A549 (cell line): ENCODE measurements around the gene BABAM2. TPM values are rescaled to one million over a fixed set of nuclear protein-coding genes. Genes with fewer than 3 reads are reported as not detected.

Source experiments
- BHLHE40 ChIP-seq: IDR thresholded peaks from 2 replicates; pipeline ENCODE4 v1.6.1; 2012; ENCODE audit warnings: low read depth, low read length, inconsistent platforms
- CBX2 ChIP-seq: fragments of 200-600 bp; sonication (generic); IDR thresholded peaks from 2 replicates; pipeline ENCODE4 v1.6.1; 2016; ENCODE audit warnings: low read depth, mild to moderate bottlenecking, borderline replicate concordance
- CEBPB ChIP-seq, 2 experiments: fragments of >200 bp in 1 of 2; sonication (Bioruptor Twin) in 1 of 2; formaldehyde crosslinking in 1 of 2; IDR thresholded peaks; 2 replicates each; pipeline ENCODE4 v1.6.1; 2012 to 2016
- CHD2 ChIP-seq: fragments of 150-350 bp; IDR thresholded peaks from 2 replicates; pipeline ENCODE4 v1.6.1; 2014; ENCODE audit warnings: low read length; ENCODE audit not compliant: partially characterized antibody
- CHD4 ChIP-seq: fragments of 200-600 bp; sonication (generic); IDR thresholded peaks from 2 replicates; pipeline ENCODE4 v1.6.1; 2016; ENCODE audit warnings: antibody characterized with exemption, mild to moderate bottlenecking, borderline replicate concordance
- EHMT2 ChIP-seq: fragments of 200-600 bp; sonication (generic); IDR thresholded peaks from 2 replicates; pipeline ENCODE4 v1.6.1; 2016; ENCODE audit warnings: antibody characterized with exemption, low read depth, mild to moderate bottlenecking, moderate library complexity
- EP300 ChIP-seq, 2 experiments: fragments of >200 bp; sonication (Bioruptor Twin); formaldehyde crosslinking; IDR thresholded peaks; 2 replicates in 1 of 2; 3 replicates in 1 of 2; pipeline ENCODE4 v1.6.1; 2016 to 2017
- ESRRA ChIP-seq: fragments of 150-350 bp; IDR thresholded peaks from 2 replicates; pipeline ENCODE4 v1.6.1; 2014; ENCODE audit warnings: mild to moderate bottlenecking, low read length, borderline replicate concordance
- FOSB ChIP-seq: fragments of 250-450 bp; sonication (Bioruptor Pico); IDR thresholded peaks from 2 replicates; pipeline ENCODE4 v1.5.0; 2020; ENCODE audit warnings: mild to moderate bottlenecking, moderate library complexity
- HOXA7 ChIP-seq: fragments of 250-450 bp; sonication (Bioruptor Pico); IDR thresholded peaks from 2 replicates; pipeline ENCODE4 v1.5.0; 2020; ENCODE audit warnings: mild to moderate bottlenecking, moderate library complexity
- JUN ChIP-seq, 2 experiments: fragments of >200 bp; sonication (Bioruptor Twin); formaldehyde crosslinking; IDR thresholded peaks; 2 replicates in 1 of 2; 3 replicates in 1 of 2; pipeline ENCODE4 v1.6.1; 2016 to 2017
- MAFK ChIP-seq: fragments of 450-650 bp; IDR thresholded peaks from 2 replicates; pipeline ENCODE4 v1.6.1; 2014; ENCODE audit not compliant: partially characterized antibody
- MAZ ChIP-seq: fragments of 150-350 bp; IDR thresholded peaks from 2 replicates; pipeline ENCODE4 v1.6.1; 2014; ENCODE audit warnings: antibody characterized with exemption, low read depth, low read length, borderline replicate concordance
- MYC ChIP-seq: IDR thresholded peaks from 2 replicates; pipeline ENCODE4 v1.6.1; 2012; ENCODE audit warnings: mild to moderate bottlenecking, inconsistent platforms, low read length, improper control_type of control experiment, borderline replicate concordance
- NFE2L2 ChIP-seq: fragments of 150-350 bp; conservative IDR thresholded peaks from 2 replicates; pipeline ENCODE4 v1.6.1; 2014; ENCODE audit warnings: low read length
- PHF8 ChIP-seq: fragments of 200-600 bp; sonication (generic); IDR thresholded peaks from 2 replicates; pipeline ENCODE4 v1.6.1; 2016; ENCODE audit warnings: low read depth, mild to moderate bottlenecking, antibody characterized with exemption, moderate library complexity, borderline replicate concordance
- POLR2A ChIP-seq: IDR thresholded peaks from 2 replicates; pipeline ENCODE4 v1.6.1; 2012; ENCODE audit warnings: mild to moderate bottlenecking, low read length
- POLR2AphosphoS2 ChIP-seq: conservative IDR thresholded peaks from 2 replicates; pipeline ENCODE4 v1.6.1; 2012; ENCODE audit warnings: low read length, improper control_type of control experiment, inconsistent platforms
- RNF2 ChIP-seq: fragments of 200-600 bp; sonication (generic); IDR thresholded peaks from 2 replicates; pipeline ENCODE4 v1.6.1; 2016; ENCODE audit warnings: low read depth, mild to moderate bottlenecking, antibody characterized with exemption, moderate library complexity, borderline replicate concordance
- SREBF2 ChIP-seq: fragments of 450-650 bp; IDR thresholded peaks from 2 replicates; pipeline ENCODE4 v1.6.1; 2014; ENCODE audit warnings: mild to moderate bottlenecking, moderate library complexity
- TP53 ChIP-seq: fragments of 250-450 bp; sonication (Bioruptor Pico); IDR thresholded peaks from 2 replicates; pipeline ENCODE4 v1.5.0; 2021; ENCODE audit warnings: mild to moderate bottlenecking, moderate library complexity
- ZC3H11A ChIP-seq: fragments of 450-650 bp; IDR thresholded peaks from 2 replicates; pipeline ENCODE4 v1.6.1; 2014; ENCODE audit warnings: antibody characterized with exemption, mild to moderate bottlenecking
- ZSCAN20 ChIP-seq: fragments of 250-450 bp; sonication (Bioruptor Pico); IDR thresholded peaks from 2 replicates; pipeline ENCODE4 v1.8.0; 2022; ENCODE audit warnings: mild to moderate bottlenecking, moderate library complexity
- polyA plus RNA-seq, 4 experiments: library from polyadenylated mRNA; depleted of rRNA in 3 of 4; stranded (reverse); fragments of >200 nt; fragmentation: RNase III in 1 of 4; extraction: RNeasy Plus Mini Kit Qiagen cat#74134 plus additional on column Dnase treatment in 1 of 4; gene quantifications; 2 replicates in 3 of 4; 3 replicates in 1 of 4; pipeline ENCODE4 v1.2.3, GENCODE V29; 2011 to 2017
- TF ChIP-seq, protein P1 (sequence below): fragments of 250-450 bp; sonication (Bioruptor Pico); IDR thresholded peaks from 2 replicates; pipeline ENCODE4 v1.5.0; 2021; ENCODE audit warnings: mild to moderate bottlenecking, moderate library complexity, borderline replicate concordance
- TF ChIP-seq, protein P2 (sequence below): fragments of 450-650 bp; IDR thresholded peaks from 2 replicates; pipeline ENCODE4 v1.6.1; 2014; ENCODE audit warnings: antibody characterized with exemption
- TF ChIP-seq, protein P3 (sequence below): fragments of >200 bp; sonication (Bioruptor Twin); formaldehyde crosslinking; IDR thresholded peaks from 3 replicates; pipeline ENCODE4 v1.5.1; 2016
- TF ChIP-seq, protein P4 (sequence below): IDR thresholded peaks from 2 replicates; pipeline ENCODE4 v1.6.1; 2012
- TF ChIP-seq, protein P5 (sequence below): IDR thresholded peaks from 2 replicates; pipeline ENCODE4 v1.6.1; 2012

BABAM2 gene
- polyA plus RNA-seq, 2 of the 4 experiments (the other 2 are of a cell fraction) = 53.7 to 78.4 TPM

DNA sequence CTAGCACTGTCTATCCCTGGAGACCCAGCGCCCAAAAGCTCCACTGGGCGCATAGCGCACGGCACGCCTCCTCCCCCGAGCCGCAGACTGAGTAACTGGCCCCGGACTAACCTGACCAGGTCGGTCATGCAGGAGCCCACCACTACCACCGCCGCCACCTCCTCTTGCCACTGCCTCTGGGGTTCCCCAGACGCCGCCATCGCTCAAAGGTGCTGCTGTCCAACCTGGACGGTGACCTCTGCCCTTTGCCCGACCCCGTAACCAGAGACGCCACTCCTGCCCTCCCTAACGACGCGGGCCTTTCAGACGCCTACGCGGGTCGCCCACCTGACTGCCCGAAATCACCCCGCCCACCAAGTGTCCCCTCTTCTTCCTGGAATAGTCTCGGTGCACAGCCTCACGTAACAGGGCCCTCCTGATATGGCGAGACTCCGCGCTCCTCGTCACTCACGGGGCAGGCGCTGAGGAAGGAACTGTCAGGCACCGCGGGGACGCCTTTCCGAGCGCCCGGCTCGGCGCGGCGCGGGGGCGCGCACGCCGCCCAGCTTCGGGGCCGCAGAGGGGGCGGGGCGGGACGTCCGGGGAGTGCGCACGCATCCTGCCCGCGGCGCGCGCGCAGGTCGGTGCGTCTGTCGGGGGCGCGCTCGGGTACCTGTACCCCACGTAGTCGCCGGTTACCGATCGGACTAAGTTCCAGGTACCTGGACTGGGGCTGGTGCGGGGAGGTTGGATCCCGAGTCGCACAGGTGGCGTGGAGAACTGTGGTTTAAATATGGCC lies at the start of gene BABAM2, which contains the start of gene RBKS (continued):
- TF ChIP-seq, protein P1, sequence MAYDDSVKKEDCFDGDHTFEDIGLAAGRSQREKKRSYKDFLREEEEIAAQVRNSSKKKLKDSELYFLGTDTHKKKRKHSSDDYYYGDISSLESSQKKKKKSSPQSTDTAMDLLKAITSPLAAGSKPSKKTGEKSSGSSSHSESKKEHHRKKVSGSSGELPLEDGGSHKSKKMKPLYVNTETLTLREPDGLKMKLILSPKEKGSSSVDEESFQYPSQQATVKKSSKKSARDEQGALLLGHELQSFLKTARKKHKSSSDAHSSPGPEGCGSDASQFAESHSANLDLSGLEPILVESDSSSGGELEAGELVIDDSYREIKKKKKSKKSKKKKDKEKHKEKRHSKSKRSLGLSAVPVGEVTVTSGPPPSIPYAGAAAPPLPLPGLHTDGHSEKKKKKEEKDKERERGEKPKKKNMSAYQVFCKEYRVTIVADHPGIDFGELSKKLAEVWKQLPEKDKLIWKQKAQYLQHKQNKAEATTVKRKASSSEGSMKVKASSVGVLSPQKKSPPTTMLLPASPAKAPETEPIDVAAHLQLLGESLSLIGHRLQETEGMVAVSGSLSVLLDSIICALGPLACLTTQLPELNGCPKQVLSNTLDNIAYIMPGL (CRISPR knock-in tag) = no peak
- TF ChIP-seq RNF2 (no peak), PHF8 (peak; percentile 60), CBX2 (no peak), CHD2 (peak; percentile 30), CHD4 (no peak), MAZ (peak; percentile 68; the same call in 1 of the 2 replicates), EHMT2 (no peak), TP53 (CRISPR knock-in tag) (no peak), NFE2L2 (no peak), JUN (IDR thresholded peaks at IDR 0.05) (peak; percentile 39 to 87; a peak in 4 of 5 replicates), ESRRA (no peak), POLR2AphosphoS2 (no peak), HOXA7 (CRISPR knock-in tag) (no peak), BHLHE40 (no peak), SREBF2 (no peak), EP300 (IDR thresholded peaks at IDR 0.05) (peak in 1 of 2 experiments; percentile 8; a peak in 1 of 5 replicates), POLR2A (peak; percentile 84), MAFK (no peak), ZC3H11A (no peak), MYC (peak; percentile 27; the same call in 1 of the 2 replicates), ZSCAN20 (CRISPR knock-in tag) (no peak), CEBPB (IDR thresholded peaks at IDR 0.05) (no peak), FOSB (CRISPR knock-in tag) (no peak)
- TF ChIP-seq, protein P2, sequence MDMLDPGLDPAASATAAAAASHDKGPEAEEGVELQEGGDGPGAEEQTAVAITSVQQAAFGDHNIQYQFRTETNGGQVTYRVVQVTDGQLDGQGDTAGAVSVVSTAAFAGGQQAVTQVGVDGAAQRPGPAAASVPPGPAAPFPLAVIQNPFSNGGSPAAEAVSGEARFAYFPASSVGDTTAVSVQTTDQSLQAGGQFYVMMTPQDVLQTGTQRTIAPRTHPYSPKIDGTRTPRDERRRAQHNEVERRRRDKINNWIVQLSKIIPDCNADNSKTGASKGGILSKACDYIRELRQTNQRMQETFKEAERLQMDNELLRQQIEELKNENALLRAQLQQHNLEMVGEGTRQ = peak; percentile 57
- TF ChIP-seq, protein P3, sequence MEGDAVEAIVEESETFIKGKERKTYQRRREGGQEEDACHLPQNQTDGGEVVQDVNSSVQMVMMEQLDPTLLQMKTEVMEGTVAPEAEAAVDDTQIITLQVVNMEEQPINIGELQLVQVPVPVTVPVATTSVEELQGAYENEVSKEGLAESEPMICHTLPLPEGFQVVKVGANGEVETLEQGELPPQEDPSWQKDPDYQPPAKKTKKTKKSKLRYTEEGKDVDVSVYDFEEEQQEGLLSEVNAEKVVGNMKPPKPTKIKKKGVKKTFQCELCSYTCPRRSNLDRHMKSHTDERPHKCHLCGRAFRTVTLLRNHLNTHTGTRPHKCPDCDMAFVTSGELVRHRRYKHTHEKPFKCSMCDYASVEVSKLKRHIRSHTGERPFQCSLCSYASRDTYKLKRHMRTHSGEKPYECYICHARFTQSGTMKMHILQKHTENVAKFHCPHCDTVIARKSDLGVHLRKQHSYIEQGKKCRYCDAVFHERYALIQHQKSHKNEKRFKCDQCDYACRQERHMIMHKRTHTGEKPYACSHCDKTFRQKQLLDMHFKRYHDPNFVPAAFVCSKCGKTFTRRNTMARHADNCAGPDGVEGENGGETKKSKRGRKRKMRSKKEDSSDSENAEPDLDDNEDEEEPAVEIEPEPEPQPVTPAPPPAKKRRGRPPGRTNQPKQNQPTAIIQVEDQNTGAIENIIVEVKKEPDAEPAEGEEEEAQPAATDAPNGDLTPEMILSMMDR = no peak
- TF ChIP-seq, protein P4, sequence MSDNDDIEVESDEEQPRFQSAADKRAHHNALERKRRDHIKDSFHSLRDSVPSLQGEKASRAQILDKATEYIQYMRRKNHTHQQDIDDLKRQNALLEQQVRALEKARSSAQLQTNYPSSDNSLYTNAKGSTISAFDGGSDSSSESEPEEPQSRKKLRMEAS = peak; percentile 78
- TF ChIP-seq, protein P5, sequence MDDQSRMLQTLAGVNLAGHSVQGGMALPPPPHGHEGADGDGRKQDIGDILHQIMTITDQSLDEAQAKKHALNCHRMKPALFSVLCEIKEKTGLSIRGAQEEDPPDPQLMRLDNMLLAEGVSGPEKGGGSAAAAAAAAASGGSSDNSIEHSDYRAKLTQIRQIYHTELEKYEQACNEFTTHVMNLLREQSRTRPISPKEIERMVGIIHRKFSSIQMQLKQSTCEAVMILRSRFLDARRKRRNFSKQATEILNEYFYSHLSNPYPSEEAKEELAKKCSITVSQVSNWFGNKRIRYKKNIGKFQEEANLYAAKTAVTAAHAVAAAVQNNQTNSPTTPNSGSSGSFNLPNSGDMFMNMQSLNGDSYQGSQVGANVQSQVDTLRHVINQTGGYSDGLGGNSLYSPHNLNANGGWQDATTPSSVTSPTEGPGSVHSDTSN = no peak
